ENCODE data around the gene LAMC2.

GRCh38 chr1:183164963-183165362 is 21.1 kb upstream of the LAMC2 start:
- TF ChIP-seq RARB (CRISPR knock-in tag; IDR thresholded peaks at IDR 0.05) (no peak), PATZ1 (CRISPR knock-in tag; IDR thresholded peaks at IDR 0.05; ENCODE audit: borderline replicate concordance) (no peak), ZFP30 (CRISPR knock-in tag; IDR thresholded peaks at IDR 0.05) (no peak), CREB5 (CRISPR knock-in tag; IDR thresholded peaks at IDR 0.05; ENCODE audit: low read depth) (no peak), BACH2 (CRISPR knock-in tag; IDR thresholded peaks at IDR 0.05; ENCODE audit: borderline replicate concordance) (no peak)
